Endothelial cell of umbilical vein (primary cell): ENCODE measurements around the gene TMPRSS9. TPM values are rescaled to one million over a fixed set of nuclear protein-coding genes. Genes with fewer than 3 reads are reported as not detected.

Experiments used
- BruUV-seq: library from RNA; stranded (reverse); fragments of 400-500 nt; replicated peaks from 2 replicates; lab custom pipeline; 2021; lab: Mats Ljungman, UMichigan
- CTCF ChIA-PET: fragments of 300-600, 350-600 bp; sonication (Branson Sonifier 250); formaldehyde crosslinking; loops from one replicate; lab custom pipeline; 2021; ENCODE audit warnings: antibody characterized with exemption, inconsistent platforms; lab: Charles Lee
- POLR2A ChIA-PET: fragments of 300-600, 350-600 bp; sonication (Branson Sonifier 250); formaldehyde crosslinking; loops from one replicate; lab custom pipeline; 2021; ENCODE audit warnings: antibody characterized with exemption, inconsistent platforms; lab: Charles Lee
- DNase-seq: peaks from one replicate; pipeline ENCODE4 v3.0.0-alpha.2; 2011; ENCODE audit warnings: low read depth, low spot score
- FAIRE-seq: peaks from 2 replicates; lab custom pipeline; 2011; peaks lifted over from hg19 to GRCh38; lab: Jason Lieb, UNC
- H2AFZ ChIP-seq: 2 replicates; pipeline ENCODE4 v1.6.0; 2012; ENCODE audit warnings: low read depth, low read length, control low read depth, inconsistent platforms
- H3K27ac ChIP-seq: 2 replicates; pipeline ENCODE4 v1.5.1; 2011; ENCODE audit warnings: low read depth, mild to moderate bottlenecking, control low read depth, low read length, moderate library complexity; ENCODE audit not compliant: insufficient read depth
- H3K27me3 ChIP-seq, 2 experiments: 2 replicates each; pipeline versions ENCODE4 v1.6.0 to v1.6.1; 2011; ENCODE audit warnings: low read length in 2 of 2, mixed read lengths in 1 of 2; ENCODE audit not compliant: control insufficient read depth in 2 of 2, insufficient read depth in 2 of 2
- H3K36me3 ChIP-seq, 2 experiments: 2 replicates in 1 of 2; 3 replicates in 1 of 2; pipeline ENCODE4 v1.5.1; 2011; ENCODE audit warnings: low read length in 2 of 2, mild to moderate bottlenecking in 1 of 2, moderate library complexity in 1 of 2; ENCODE audit not compliant: control insufficient read depth in 2 of 2, insufficient read depth in 2 of 2; ENCODE audit errors: extremely low read depth in 1 of 2
- H3K4me1 ChIP-seq: 3 replicates; pipeline ENCODE4 v1.5.1; 2011; ENCODE audit warnings: mild to moderate bottlenecking, low read length; ENCODE audit not compliant: control insufficient read depth, insufficient read depth; ENCODE audit errors: extremely low read depth
- H3K4me2 ChIP-seq: 2 replicates; pipeline ENCODE4 v1.6.1; 2011; ENCODE audit warnings: low read length, control low read depth, mixed read lengths; ENCODE audit not compliant: insufficient read depth
- H3K4me3 ChIP-seq, 3 experiments: fragments of 200-600 bp in 1 of 3; sonication (generic), shearing (Covaris generic) in 1 of 3; replicated peaks in 1 of 3; 2 replicates each; pipeline ENCODE4 v1.5.1; 2011 to 2016; ENCODE audit warnings: control low read depth in 3 of 3, low read length in 3 of 3, mild to moderate bottlenecking in 2 of 3, inconsistent platforms in 1 of 3, low read depth in 1 of 3, moderate library complexity in 1 of 3; ENCODE audit not compliant: insufficient read depth in 1 of 3
- H3K79me2 ChIP-seq: 2 replicates; pipeline ENCODE4 v1.6.0; 2012; ENCODE audit warnings: low read length, inconsistent platforms; ENCODE audit not compliant: control insufficient read depth, insufficient read depth
- H3K9ac ChIP-seq: replicated peaks from 2 replicates; pipeline ENCODE3; 2011; ENCODE audit warnings: low read length, control low read depth; ENCODE audit not compliant: insufficient read depth; ENCODE audit errors: extremely low read depth
- H3K9me1 ChIP-seq: replicated peaks from 3 replicates; pipeline ENCODE4 v1.6.0; 2011; ENCODE audit warnings: mild to moderate bottlenecking, low read length; ENCODE audit not compliant: control insufficient read depth, insufficient read depth; ENCODE audit errors: extremely low read depth
- H3K9me3 ChIP-seq: replicated peaks from 2 replicates; pipeline ENCODE4 v1.5.1; 2012; ENCODE audit warnings: low read length, inconsistent platforms; ENCODE audit not compliant: control insufficient read depth, insufficient read depth
- H4K20me1 ChIP-seq: replicated peaks from 2 replicates; pipeline ENCODE3; 2011; ENCODE audit warnings: mild to moderate bottlenecking, low read length; ENCODE audit not compliant: control insufficient read depth, insufficient read depth; ENCODE audit errors: extremely low read depth
- CTCF ChIP-seq, 2 donors: IDR thresholded peaks; 1 replicate in 1 of 2; 2 replicates in 1 of 2; pipeline ENCODE4 v1.5.1; 2011; ENCODE audit warnings: low read length in 2 of 2, mild to moderate bottlenecking in 2 of 2, moderate library complexity in 2 of 2, control low read depth in 1 of 2, inconsistent platforms in 1 of 2, low read depth in 1 of 2; ENCODE audit not compliant: insufficient read depth in 1 of 2; ENCODE audit errors: extremely low read depth in 1 of 2
- EZH2 ChIP-seq: IDR thresholded peaks from 2 replicates; pipeline ENCODE4 v1.6.1; 2012; ENCODE audit warnings: borderline replicate concordance, low read depth, mild to moderate bottlenecking, moderate library complexity, low read length, inconsistent platforms; ENCODE audit not compliant: severe bottlenecking
- FOS ChIP-seq: IDR thresholded peaks from 2 replicates; pipeline ENCODE4 v1.6.1; 2011; ENCODE audit warnings: mild to moderate bottlenecking, low read length, moderate library complexity, borderline replicate concordance; ENCODE audit not compliant: insufficient read depth
- GATA2 ChIP-seq: IDR thresholded peaks from 2 replicates; pipeline ENCODE4 v1.7.0; 2011; ENCODE audit warnings: low read depth, mild to moderate bottlenecking, moderate library complexity, mixed read lengths, low read length; ENCODE audit not compliant: insufficient read length, insufficient read depth
- JUN ChIP-seq: IDR thresholded peaks from 2 replicates; pipeline ENCODE4 v1.6.1; 2011; ENCODE audit warnings: borderline replicate concordance, low read depth; ENCODE audit not compliant: insufficient read length, insufficient read depth
- MAX ChIP-seq: IDR thresholded peaks from 2 replicates; pipeline ENCODE4 v1.6.1; 2011; ENCODE audit not compliant: insufficient read depth, insufficient read length
- MYC ChIP-seq: IDR thresholded peaks from one replicate; pipeline ENCODE4 v1.6.1; 2011; ENCODE audit warnings: mild to moderate bottlenecking, low read depth, low read length
- POLR2A ChIP-seq: IDR thresholded peaks from 2 replicates; pipeline ENCODE4 v1.6.1; 2012; ENCODE audit warnings: low read depth, mild to moderate bottlenecking, control low read depth, low read length
- POLR2AphosphoS5 ChIP-seq: IDR thresholded peaks from 2 replicates; pipeline ENCODE4 v1.6.1; 2012; ENCODE audit warnings: low read depth, mild to moderate bottlenecking, control low read depth, low read length, moderate library complexity; ENCODE audit not compliant: insufficient read depth
- dilution Hi-C: fragments of 300-500 bp; cut with MboI; formaldehyde crosslinking; loops from one replicate; pipeline ENCODE4 v1.15.0; 2019; ENCODE audit warnings: low sequenced_read_pairs; ENCODE audit not compliant: extremely low pct_ligation_motif_present
- intact Hi-C: fragments of 100-400 bp; cut with micrococcal nuclease; formaldehyde crosslinking; loops from one replicate; pipeline ENCODE4 v1.10.0; 2022
- polyA plus RNA-seq, 4 experiments: library from polyadenylated mRNA; depleted of rRNA in 3 of 4; stranded (reverse) in 3 of 4; unstranded in 1 of 4; fragments of >200 nt; gene quantifications; 2 replicates each; pipeline versions ENCODE4 v1.2.1 to v1.2.3, GENCODE V29; 2011 to 2012; ENCODE audit warnings: missing spikeins in 1 of 4
- total RNA-seq: library from RNA; stranded (reverse); gene quantifications from 2 replicates; pipeline ENCODE4 v1.2.3, GENCODE V29; 2021

TMPRSS9 gene
- total and polyA plus RNA-seq, 2 donors (not counting 3 experiments of a cell fraction or from before 2014, with no cell fraction given), result not detected

GRCh38 chr19:2399582-2399981 lies 39.5 kb downstream of the TMPRSS9 start:
- H3K9ac ChIP-seq, result no peak overlapping the region
- ChIA-PET CTCF (interaction anchor here (0.8 kb wide), 1 partner anchor 238 kb away, joined by 3 read pairs; no protein-coding TSS in a partner anchor), POLR2A (no interaction called here)
- H3K27me3 ChIP-seq, result no peaks in the 10 kb centered on the region
- TF ChIP-seq EZH2 (no peak), JUN (no peak), POLR2A (no peak), MAX (no peak), MYC (no peak), CTCF (IDR thresholded peaks at IDR 0.05; ENCODE audit: extremely low read depth in 1 of 2, insufficient read depth in 1 of 2, low read depth in 1 of 2, low read length in 2 of 2) (no peak), POLR2AphosphoS5 (no peak), FOS (no peak), GATA2 (no peak)
- DNase-seq, result no peak
- H3K4me2 ChIP-seq, result no peak overlapping the region
- no peaks in the 10 kb centered on the region for H3K36me3 ChIP-seq
- no peak for FAIRE-seq
- H3K4me3 ChIP-seq, result no peak overlapping the region
- H3K27ac ChIP-seq, result no peak overlapping the region
- H3K79me2 ChIP-seq, result no peaks in the 10 kb centered on the region
- H2AFZ ChIP-seq, result no peak overlapping the region
- H3K9me1 ChIP-seq, result no peaks in the 10 kb centered on the region
- H4K20me1 ChIP-seq, result no peaks in the 10 kb centered on the region
- intact Hi-C loops, result loop anchor here (10.0 kb wide), 1 partner anchor 215 kb away; no protein-coding TSS in a partner anchor
- H3K4me1 ChIP-seq, result no peaks in the 10 kb centered on the region
- no TSS peak for BruUV-seq
- no peaks in the 10 kb centered on the region for H3K9me3 ChIP-seq
- dilution Hi-C loops, result no loop called here
